Mesothelial cell of epicardium (in vitro differentiated cells): Measurements from ENCODE around the gene ESPNL. TPM values are rescaled to one million over a fixed set of nuclear protein-coding genes. Genes with fewer than 3 reads are reported as not detected.

Source experiments
- DNase-seq, 2 experiments: peaks; one replicate each; pipeline ENCODE4 v3.0.0; 2021; ENCODE audit warnings: low spot score in 2 of 2; ENCODE audit not compliant: unreplicated experiment in 2 of 2
- H3K27ac Mint-ChIP-seq: 2 replicates; pipeline ENCODE4 v1.8.0; 2021; ENCODE audit warnings: mixed read lengths
- H3K27me3 Mint-ChIP-seq: 2 replicates; pipeline ENCODE4 v1.8.0; 2021; ENCODE audit warnings: low read depth, mixed read lengths
- H3K36me3 Mint-ChIP-seq: 2 replicates; pipeline ENCODE4 v1.8.0; 2021; ENCODE audit warnings: mixed read lengths
- H3K4me1 Mint-ChIP-seq: 2 replicates; pipeline ENCODE4 v1.8.0; 2021; ENCODE audit warnings: mixed read lengths
- H3K4me3 Mint-ChIP-seq: 2 replicates; pipeline ENCODE4 v1.8.0; 2021; ENCODE audit warnings: mild to moderate bottlenecking, moderate library complexity, mixed read lengths
- H3K9me3 Mint-ChIP-seq: 2 replicates; pipeline ENCODE4 v1.8.0; 2021; ENCODE audit warnings: mixed read lengths
- CTCF ChIP-seq: fragments of 200-600 bp; sonication (generic); IDR thresholded peaks from one replicate; pipeline ENCODE4 v1.5.0; 2021; ENCODE audit warnings: antibody characterized with exemption; ENCODE audit not compliant: unreplicated experiment
- total RNA-seq: library from RNA; stranded (reverse); gene quantifications from 3 replicates; pipeline ENCODE4 v1.2.1, GENCODE V29; 2021

Gene ESPNL
- total RNA-seq, 1 donor from 2014 or later = 0.38 TPM

GRCh38 chr2:238090887-238091286, 9.3 kb upstream of the ESPNL start:
- H3K9me3 Mint-ChIP-seq = no peaks in the 10 kb centered on the region
- DNase-seq = no peak
- H3K4me3 Mint-ChIP-seq = no peak overlapping the region
- no peak for TF ChIP-seq CTCF
- no peaks in the 10 kb centered on the region for H3K27me3 Mint-ChIP-seq
- H3K27ac Mint-ChIP-seq = no peak overlapping the region
- peaks cover 5% of the 10 kb centered on the region for H3K36me3 Mint-ChIP-seq
- H3K4me1 Mint-ChIP-seq = no peaks in the 10 kb centered on the region

GRCh38 chr2:238091436-238092060, 8.6 kb upstream of the ESPNL start:
- H3K4me1 Mint-ChIP-seq = peaks cover 2% of the 10 kb centered on the region
- H3K36me3 Mint-ChIP-seq = peaks cover 2% of the 10 kb centered on the region
- no peaks in the 10 kb centered on the region for H3K27me3 Mint-ChIP-seq
- no peak overlapping the region for H3K27ac Mint-ChIP-seq
- no peak for TF ChIP-seq CTCF
- no peak for DNase-seq
- H3K9me3 Mint-ChIP-seq = no peaks in the 10 kb centered on the region
- H3K4me3 Mint-ChIP-seq = no peak overlapping the region

GRCh38 chr2:238092486-238093035, 7.6 kb upstream of the ESPNL start:
- peaks cover 2% of the 10 kb centered on the region for H3K4me1 Mint-ChIP-seq
- H3K27ac Mint-ChIP-seq = no peak overlapping the region
- H3K4me3 Mint-ChIP-seq = no peak overlapping the region
- TF ChIP-seq CTCF = no peak
- no peaks in the 10 kb centered on the region for H3K9me3 Mint-ChIP-seq
- no peaks in the 10 kb centered on the region for H3K27me3 Mint-ChIP-seq
- H3K36me3 Mint-ChIP-seq = peaks cover 2% of the 10 kb centered on the region
- DNase-seq = no peak

GRCh38 chr2:238093181-238094140, 6.7 kb upstream of the ESPNL start:
- Mint-ChIP-seq H3K9me3 (no peaks in the 10 kb centered on the region), H3K27ac (no peak overlapping the region), H3K27me3 (no peaks in the 10 kb centered on the region), H3K4me3 (no peak overlapping the region), H3K36me3 (peaks cover 2% of the 10 kb centered on the region), H3K4me1 (peaks cover 2% of the 10 kb centered on the region)
- TF ChIP-seq CTCF = no peak
- no peak for DNase-seq

- Mint-ChIP-seq H3K9me3 (no peaks in the 10 kb centered on the region), H3K27ac (no peak overlapping the region), H3K36me3 (peaks cover 1% of the 10 kb centered on the region), H3K4me1 (peaks cover 2% of the 10 kb centered on the region), H3K27me3 (no peaks in the 10 kb centered on the region), H3K4me3 (no peak overlapping the region)
- no peak for TF ChIP-seq CTCF
- no peak for DNase-seq
Observed at GRCh38 chr2:238094438-238095022, 5.6 kb upstream of the ESPNL start.
